Measurements from ENCODE around the gene FAM114A2.
"Not testable (repeated sequence)": the region's sequence is repeated elsewhere in the genome, so short reads cannot be mapped to it uniquely, and the experiment has no call there.

FAM114A2 gene

DNA sequence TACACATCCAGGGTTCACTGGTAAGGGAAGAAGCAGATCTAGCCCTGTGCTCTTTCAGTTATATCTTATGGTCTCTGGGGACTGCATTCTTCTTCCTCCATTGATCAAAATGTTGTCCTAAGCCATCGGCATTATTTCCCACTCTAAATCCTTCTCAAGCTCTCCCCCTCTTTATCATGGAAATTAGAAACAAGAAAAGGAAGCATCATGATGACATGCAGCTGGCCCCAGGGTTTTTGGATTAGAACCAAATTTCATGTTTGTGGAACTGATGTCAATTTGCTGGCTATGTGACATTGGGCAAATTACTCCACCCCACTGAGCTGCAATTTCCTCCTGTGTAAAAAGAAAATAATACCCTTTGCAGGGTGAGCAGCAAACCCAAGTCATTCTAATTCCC, 39.6 kb upstream of the FAM114A2 start:
- H3K4me3 ChIP-seq (ENCODE audit: low read length): no peak overlapping the region
- DNase-seq (ENCODE audit: low read depth): peak; percentile 10

DNA sequence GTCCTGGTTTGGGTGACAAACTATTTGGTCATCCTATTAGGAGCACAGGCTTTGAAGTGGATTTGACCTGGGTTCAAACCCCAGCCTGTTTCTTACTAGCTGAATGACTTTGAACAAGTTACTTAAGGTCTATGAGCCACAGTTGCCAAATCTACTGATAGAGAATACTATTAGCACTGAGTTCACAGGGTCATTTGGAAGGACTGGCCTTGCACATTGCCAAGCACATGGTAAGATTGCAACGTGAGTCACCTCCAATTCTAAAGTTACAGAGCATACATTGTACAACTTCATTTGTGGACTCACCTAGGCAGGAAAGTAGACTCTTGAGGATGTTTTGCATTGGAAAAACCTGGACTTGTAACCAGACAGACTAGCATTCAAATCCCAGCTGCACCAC, 39.0 kb upstream of the FAM114A2 start:
- DNase-seq (ENCODE audit: low read depth): peak; percentile 54
- TF ChIP-seq, protein P1, sequence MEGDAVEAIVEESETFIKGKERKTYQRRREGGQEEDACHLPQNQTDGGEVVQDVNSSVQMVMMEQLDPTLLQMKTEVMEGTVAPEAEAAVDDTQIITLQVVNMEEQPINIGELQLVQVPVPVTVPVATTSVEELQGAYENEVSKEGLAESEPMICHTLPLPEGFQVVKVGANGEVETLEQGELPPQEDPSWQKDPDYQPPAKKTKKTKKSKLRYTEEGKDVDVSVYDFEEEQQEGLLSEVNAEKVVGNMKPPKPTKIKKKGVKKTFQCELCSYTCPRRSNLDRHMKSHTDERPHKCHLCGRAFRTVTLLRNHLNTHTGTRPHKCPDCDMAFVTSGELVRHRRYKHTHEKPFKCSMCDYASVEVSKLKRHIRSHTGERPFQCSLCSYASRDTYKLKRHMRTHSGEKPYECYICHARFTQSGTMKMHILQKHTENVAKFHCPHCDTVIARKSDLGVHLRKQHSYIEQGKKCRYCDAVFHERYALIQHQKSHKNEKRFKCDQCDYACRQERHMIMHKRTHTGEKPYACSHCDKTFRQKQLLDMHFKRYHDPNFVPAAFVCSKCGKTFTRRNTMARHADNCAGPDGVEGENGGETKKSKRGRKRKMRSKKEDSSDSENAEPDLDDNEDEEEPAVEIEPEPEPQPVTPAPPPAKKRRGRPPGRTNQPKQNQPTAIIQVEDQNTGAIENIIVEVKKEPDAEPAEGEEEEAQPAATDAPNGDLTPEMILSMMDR (IDR thresholded peaks at IDR 0.05; ENCODE audit: insufficient read depth, low read depth, low read length, missing control alignments): no peak
- no peak overlapping the region for H3K4me3 ChIP-seq (ENCODE audit: low read length)

More for the DNA sequence above, 39.6 kb upstream of the FAM114A2 start:
- TF ChIP-seq, protein P1 (IDR thresholded peaks at IDR 0.05; ENCODE audit: insufficient read depth, low read depth, low read length, missing control alignments): no peak

DNA sequence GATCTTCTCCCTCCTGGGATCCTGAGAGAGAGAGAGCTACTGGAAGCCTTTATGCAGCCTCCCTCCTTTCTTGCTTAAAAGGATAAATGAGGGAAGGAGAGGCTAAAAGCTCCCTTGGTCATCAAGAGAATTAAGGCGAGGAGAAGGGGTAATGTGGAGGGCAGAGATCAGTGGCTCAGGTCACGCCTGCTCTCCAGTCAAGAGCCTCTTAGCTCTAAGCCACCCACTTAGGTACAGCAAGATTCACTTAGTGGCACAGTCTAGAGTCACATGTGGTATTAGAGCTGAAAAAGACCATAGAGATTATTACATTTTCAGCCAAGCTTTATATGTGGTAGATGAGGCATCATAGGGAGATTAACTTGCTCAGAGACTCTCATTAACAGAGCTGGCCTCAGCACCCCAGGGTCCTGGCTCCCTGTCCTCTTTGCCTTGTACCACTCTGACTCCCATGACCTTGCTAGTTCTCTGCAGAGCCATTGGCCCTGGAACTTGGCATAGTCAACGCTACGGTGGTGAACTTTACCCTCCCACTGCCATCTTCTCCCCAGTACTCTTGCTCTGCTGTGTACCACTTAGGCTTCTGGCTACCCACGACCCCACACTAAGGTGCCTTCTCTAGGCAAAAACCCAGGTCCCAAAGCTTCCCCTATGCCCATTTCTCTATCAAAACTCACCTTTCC, 37.7 kb upstream of the FAM114A2 start:
- DNase-seq (ENCODE audit: low read depth): no peak
- TF ChIP-seq, protein P1 (IDR thresholded peaks at IDR 0.05; ENCODE audit: insufficient read depth, low read depth, low read length, missing control alignments): no peak
- H3K4me3 ChIP-seq (ENCODE audit: low read length): no peak overlapping the region

DNA sequence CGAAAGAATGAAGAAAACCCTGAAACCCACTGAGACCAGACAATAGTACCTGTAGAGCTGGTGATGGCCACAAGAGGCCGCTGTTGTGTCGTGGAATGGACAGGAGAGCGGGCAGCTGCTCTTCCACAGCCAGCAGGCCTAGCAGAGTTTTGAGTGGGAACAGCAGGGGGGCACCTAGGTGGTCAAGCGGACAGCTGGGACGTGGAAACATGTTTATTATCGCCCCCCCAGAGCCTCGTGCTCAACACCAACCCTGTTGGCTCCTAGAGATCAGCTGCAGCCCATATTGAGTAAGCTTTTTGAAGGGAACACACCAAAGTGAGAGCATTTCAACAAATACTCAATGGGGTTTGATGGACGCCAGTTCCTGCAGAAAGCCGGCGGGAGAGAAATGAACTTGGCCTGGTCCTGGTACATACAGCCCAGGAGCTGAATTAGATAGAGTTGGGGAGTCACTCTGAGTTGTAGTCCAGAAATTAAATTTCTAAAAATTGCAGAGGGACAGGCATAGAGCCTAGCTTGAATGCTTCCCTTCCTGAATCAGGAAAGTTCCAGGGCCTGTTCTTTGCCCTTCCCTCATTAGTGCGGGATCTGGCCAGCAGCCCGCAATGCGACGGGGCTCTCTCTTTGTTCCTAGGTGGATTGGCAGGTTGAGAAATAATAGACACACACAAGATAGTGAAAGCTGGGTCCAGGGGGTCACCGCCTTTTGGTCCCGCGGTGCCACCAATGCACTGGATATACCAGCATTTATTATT, 33.9 kb upstream of the FAM114A2 start:
- H3K4me3 ChIP-seq (ENCODE audit: low read length): no peak overlapping the region
- TF ChIP-seq, protein P1 (IDR thresholded peaks at IDR 0.05; ENCODE audit: insufficient read depth, low read depth, low read length, missing control alignments): peak; percentile 94
- DNase-seq (ENCODE audit: low read depth): peak; percentile 66

DNA sequence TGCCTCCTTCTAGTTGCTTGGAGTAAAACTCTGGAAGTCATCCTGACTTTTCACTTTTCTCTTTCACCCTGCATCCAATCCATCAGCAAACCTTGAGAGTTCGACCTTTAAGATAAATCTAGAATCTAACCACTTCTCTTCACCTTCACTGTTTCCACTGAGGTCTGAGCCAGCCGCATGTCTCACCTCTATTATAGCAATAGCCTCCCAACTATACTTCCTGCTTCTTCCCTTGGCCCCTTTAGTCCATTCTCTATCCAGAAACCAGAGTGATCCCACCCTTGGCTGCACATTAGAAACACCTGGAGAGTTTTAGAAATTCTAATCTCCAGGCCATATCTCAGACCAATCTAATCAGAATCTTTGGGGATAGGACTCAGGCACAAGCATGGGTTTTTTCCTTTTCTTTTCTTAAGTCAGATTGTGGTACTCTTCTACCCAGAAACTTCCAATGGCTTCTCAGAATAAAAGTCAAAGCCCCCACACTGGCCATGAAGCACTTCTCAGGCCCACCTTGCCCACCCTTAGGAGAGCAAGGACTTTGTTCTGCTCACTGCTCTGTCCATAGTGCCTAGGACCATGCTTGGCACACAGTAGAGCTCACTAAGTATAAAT, 33.2 kb upstream of the FAM114A2 start:
- TF ChIP-seq, protein P1 (IDR thresholded peaks at IDR 0.05; ENCODE audit: insufficient read depth, low read depth, low read length, missing control alignments): no peak
- no peak for DNase-seq (ENCODE audit: low read depth)
- H3K4me3 ChIP-seq (ENCODE audit: low read length): no peak overlapping the region

DNA sequence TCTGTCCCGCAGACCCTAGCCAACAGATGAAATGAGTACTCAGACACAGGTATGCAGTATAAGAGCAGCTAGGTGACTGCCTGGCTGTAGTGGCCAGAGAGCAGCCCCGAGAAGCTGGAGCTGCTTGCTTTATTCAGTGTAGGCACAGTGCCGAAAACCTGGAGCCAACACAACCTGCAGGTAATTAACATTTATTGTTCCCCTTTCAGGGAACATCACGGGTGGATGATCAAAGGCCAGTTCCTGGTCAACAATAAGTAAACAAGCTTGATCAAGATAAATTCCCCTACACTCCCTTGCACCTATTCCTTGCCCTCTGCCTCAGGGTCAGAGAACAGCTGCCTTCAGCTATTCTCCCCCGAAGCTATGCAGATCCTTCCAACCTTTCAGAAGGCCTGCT, 31.1 kb upstream of the FAM114A2 start:
- DNase-seq (ENCODE audit: low read depth): not testable (repeated sequence)

DNA sequence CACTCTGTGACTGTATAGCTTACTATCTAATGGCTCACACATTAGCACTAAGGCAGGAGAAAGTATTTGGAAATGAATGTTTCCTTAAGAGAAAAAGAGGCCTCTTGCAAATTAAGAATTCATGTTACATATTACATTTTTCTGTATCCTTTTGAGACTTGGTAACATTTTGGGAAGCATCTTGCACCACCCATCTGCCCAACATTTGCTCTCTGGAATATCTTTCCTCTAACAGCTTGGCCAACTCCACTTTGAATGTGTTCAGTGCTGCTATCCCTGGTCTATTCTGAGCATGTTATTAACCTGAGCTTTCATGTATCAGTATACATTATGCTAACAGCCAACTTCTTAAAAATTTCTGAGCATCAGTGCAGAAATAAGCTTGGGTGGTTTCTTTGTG, 27.3 kb upstream of the FAM114A2 start:
- H3K4me3 ChIP-seq (ENCODE audit: low read length): no peak overlapping the region
- TF ChIP-seq, protein P1 (IDR thresholded peaks at IDR 0.05; ENCODE audit: insufficient read depth, low read depth, low read length, missing control alignments): no peak
- DNase-seq (ENCODE audit: low read depth): no peak

More for the DNA sequence above, 31.1 kb upstream of the FAM114A2 start:
- H3K4me3 ChIP-seq (ENCODE audit: low read length): not testable (repeated sequence)
